Measurements from ENCODE around the gene SALL2. TPM values are rescaled to one million over a fixed set of nuclear protein-coding genes. Genes with fewer than 3 reads are reported as not detected.

The SALL2 gene
- total RNA-seq, 1 donor from 2014 or later: 4.9 TPM

- peak; percentile 99 for DNase-seq
Observed at GRCh38 chr14:21476925-21477681, 49.0 kb downstream of the SALL2 start, which contains the start of the genes RAB2B and TOX4. TSS of gene RAB2B (minus strand) at chr14:21476959. CDS start at chr14:21476872, 87 bp downstream. TSS of gene TOX4 (plus strand) at chr14:21477195. CDS start at chr14:21477279, 84 bp downstream.

GRCh38 chr14:21476523-21476924 is 49.6 kb downstream of the SALL2 start:
- DNase-seq: peak; percentile 48

- DNase-seq: no peak
Observed at GRCh38 chr14:21475767-21476522, 50.2 kb downstream of the SALL2 start.

Other genes starting within 250 kb of the SALL2 start
- gene RPGRIP1, start 246.3 kb downstream of the SALL2 start, total RNA-seq: 0.10 TPM
- gene SUPT16H, start 142.3 kb downstream of the SALL2 start, total RNA-seq: 58.1 TPM
- 50.4 TPM for gene CHD8, start 70.2 kb downstream of the SALL2 start, total RNA-seq
- 38.3 TPM for gene RAB2B, start 49.4 kb downstream of the SALL2 start, total RNA-seq
- gene TOX4, start 49.2 kb downstream of the SALL2 start, total RNA-seq: 26.1 TPM
- 48.2 TPM for gene METTL3, start 15.0 kb downstream of the SALL2 start, total RNA-seq
- gene OR10G3, start 53.7 kb upstream of the SALL2 start, total RNA-seq: not detected
- not detected for gene OR10G2, start 108.6 kb upstream of the SALL2 start, total RNA-seq
- not detected for gene OR4E2, start 127.5 kb upstream of the SALL2 start, total RNA-seq
- gene OR4E1, start 147.5 kb upstream of the SALL2 start, total RNA-seq: not detected

Data from skin of body (tissue), 2 donors.